Measurements from ENCODE around the gene MFGE8. TPM values are rescaled to one million over a fixed set of nuclear protein-coding genes. Genes with fewer than 3 reads are reported as not detected.
"Not testable (repeated sequence)": the region's sequence is repeated elsewhere in the genome, so short reads cannot be mapped to it uniquely, and the experiment has no call there.

The MFGE8 gene, protein sequence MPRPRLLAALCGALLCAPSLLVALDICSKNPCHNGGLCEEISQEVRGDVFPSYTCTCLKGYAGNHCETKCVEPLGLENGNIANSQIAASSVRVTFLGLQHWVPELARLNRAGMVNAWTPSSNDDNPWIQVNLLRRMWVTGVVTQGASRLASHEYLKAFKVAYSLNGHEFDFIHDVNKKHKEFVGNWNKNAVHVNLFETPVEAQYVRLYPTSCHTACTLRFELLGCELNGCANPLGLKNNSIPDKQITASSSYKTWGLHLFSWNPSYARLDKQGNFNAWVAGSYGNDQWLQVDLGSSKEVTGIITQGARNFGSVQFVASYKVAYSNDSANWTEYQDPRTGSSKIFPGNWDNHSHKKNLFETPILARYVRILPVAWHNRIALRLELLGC
- total RNA-seq = 14.4 TPM

DNA sequence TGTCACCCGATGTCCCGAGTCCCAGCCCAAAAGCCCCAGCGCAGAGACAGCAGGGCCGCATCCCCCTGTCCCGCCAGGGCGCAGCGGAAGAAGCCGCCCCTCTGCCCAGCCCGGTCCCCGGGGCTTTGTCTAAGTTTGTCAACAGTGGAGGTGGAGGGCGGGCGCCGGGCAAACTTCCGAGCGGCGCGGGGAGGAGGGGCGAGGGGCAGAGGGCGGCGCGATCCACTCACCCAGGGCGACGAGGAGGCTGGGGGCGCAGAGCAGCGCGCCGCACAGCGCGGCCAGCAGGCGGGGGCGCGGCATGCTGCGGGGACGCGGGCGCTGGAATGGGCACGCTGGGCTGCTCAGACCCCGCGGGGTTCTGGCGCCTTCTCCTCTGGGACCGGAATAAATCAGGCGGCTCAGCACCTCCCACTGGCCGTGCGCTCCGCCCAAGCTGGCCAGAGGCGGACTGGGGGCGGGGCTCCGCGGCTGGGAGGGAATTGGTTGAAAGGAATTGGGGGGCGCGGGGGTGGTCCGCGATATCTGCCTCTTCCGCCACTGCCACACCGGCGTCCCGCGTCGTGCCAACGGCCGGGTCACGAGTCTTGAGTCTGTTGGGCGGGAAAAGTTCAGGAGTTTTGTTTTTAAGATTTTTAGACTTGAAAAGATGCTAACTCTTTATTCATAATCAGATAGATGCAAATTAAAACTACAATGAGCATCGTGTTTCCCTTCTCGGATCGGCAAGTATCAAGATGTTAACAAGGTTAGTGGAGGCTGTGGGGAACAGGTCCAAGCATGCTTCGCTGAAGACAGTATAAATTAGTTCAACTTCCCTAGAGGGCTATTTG lies at the start of gene MFGE8:
TSS of gene MFGE8 (minus strand) at position 363 of the 833 bp plus-strand sequence. CDS start at position 303, 60 bp downstream.
- H3K4me3 ChIP-seq (ENCODE audit: low read length) = peak within 1 kb of the TSS; percentile 52
- peaks cover 9% of the 10 kb centered on the region for H3K4me1 ChIP-seq (ENCODE audit: insufficient read depth, low read length)
- no peaks in the 10 kb centered on the region for H3K9me3 ChIP-seq (ENCODE audit: low read depth, low read length)
- H3K27me3 ChIP-seq (ENCODE audit: insufficient read depth, low read length) = no peaks in the 10 kb centered on the region

DNA sequence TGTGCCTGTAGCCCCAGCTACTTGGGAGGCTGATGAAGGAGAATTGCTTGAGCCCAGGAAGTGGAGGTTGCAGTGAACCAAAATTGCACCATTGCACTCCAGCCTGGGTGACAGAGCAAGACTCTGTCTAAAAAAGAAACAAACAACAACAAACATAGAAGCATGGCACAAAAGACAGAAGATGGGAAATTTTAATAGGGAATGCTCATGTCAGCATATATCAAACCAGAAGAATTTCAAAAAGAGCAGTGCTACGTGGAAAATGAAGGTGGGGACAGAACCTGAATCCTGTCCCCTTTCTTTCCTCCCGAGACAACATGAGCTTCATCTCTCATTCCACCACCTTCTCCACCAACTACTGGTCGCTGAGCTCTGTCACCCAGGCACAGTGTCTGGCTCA lies 46.3 kb upstream of the MFGE8 start:
- Histone ChIP-seq H3K4me1 (ENCODE audit: insufficient read depth, low read length) (no peaks in the 10 kb centered on the region), H3K4me3 (ENCODE audit: low read length) (no peak overlapping the region), H3K27me3 (ENCODE audit: insufficient read depth, low read length) (no peaks in the 10 kb centered on the region), H3K9me3 (ENCODE audit: low read depth, low read length) (no peaks in the 10 kb centered on the region)

DNA sequence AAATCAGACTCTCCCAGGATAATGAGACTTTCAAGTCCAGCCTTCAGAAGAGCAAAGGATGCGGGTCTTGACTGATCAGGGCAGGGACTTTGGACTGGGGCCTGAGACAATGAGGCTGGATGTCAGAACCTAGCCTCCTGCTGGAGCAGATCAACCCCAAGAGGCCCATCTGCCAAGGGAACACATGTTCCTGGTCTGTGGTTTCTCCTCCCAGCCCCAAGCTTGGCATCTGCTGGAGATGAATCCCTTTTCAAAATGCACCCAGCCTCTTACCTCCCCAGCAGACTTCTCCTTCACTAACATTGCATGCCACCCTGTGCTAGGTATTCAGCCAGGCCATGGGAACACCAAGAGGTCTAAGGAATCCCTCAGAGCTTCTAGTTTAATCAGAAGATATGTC lies 43.7 kb upstream of the MFGE8 start:
- Histone ChIP-seq H3K27me3 (ENCODE audit: insufficient read depth, low read length) (no peaks in the 10 kb centered on the region), H3K9me3 (ENCODE audit: low read depth, low read length) (no peaks in the 10 kb centered on the region), H3K4me1 (ENCODE audit: insufficient read depth, low read length) (no peaks in the 10 kb centered on the region), H3K4me3 (ENCODE audit: low read length) (no peak overlapping the region)

DNA sequence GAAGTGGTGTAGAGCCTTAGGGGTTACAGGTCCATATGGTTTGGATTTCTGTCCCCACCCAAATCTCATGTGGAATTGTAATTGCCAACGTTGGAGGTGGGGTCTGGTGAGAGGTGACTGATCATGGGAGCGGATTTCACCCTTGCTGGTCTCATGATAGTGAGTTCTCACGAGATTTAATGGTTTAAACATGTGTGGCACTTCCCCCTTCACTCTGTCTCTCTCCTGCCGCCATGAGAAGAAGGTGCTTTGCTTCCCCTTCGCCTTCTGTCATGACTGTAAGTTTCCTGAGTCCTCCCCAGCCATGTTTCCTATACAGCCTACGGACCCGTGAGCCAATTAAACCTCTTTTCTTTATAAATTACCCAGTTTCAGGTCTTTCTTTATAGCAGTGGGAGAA lies 43.1 kb upstream of the MFGE8 start:
- H3K4me3 ChIP-seq (ENCODE audit: low read length) = no peak overlapping the region
- no peaks in the 10 kb centered on the region for H3K4me1 ChIP-seq (ENCODE audit: insufficient read depth, low read length)
- H3K9me3 ChIP-seq (ENCODE audit: low read depth, low read length) = no peaks in the 10 kb centered on the region
- H3K27me3 ChIP-seq (ENCODE audit: insufficient read depth, low read length) = no peaks in the 10 kb centered on the region

DNA sequence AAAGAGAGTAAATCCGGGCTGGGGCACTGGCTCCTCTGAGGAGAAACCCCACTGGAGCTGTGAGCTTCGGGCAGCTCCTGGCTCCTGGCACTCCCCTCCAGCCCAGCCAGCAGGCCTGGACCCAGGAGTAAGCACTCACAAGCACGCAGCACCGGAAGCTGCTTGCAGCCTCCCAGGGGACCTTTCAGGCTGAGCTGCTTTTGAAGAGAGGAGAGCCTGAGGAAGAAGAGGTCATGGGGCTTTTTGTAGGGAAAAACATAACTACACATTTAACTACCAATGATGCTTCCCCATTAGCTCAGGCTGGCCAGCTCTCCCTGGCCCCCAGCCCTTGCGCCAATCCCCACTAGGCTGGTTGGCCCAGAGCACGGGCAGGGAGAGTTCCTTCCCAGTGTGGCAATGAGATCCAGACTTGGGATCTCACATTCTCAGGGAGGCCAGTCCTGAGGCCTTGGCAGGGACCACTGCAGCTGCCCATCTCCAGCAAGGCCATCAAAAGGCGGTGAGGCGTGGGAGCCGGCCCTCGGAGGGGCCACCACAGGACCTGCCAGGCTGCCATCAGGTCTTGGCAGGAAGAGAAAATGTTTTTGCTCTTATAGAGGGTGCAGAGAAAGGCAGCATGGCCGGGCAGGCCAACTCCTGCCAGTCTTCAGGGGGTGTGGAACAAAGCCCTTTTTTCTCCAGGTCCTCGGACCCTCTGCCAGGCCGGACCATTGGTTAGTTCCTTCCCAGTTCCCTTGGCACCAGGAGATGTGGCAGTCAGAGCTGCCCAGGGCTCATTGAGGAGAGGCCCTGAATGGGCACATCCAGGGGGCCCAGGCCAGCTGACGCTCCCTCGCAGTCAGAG lies 41.5 kb upstream of the MFGE8 start:
- Histone ChIP-seq H3K9me3 (ENCODE audit: low read depth, low read length) (no peaks in the 10 kb centered on the region), H3K4me3 (ENCODE audit: low read length) (no peak overlapping the region), H3K27me3 (ENCODE audit: insufficient read depth, low read length) (no peaks in the 10 kb centered on the region), H3K4me1 (ENCODE audit: insufficient read depth, low read length) (no peaks in the 10 kb centered on the region)

DNA sequence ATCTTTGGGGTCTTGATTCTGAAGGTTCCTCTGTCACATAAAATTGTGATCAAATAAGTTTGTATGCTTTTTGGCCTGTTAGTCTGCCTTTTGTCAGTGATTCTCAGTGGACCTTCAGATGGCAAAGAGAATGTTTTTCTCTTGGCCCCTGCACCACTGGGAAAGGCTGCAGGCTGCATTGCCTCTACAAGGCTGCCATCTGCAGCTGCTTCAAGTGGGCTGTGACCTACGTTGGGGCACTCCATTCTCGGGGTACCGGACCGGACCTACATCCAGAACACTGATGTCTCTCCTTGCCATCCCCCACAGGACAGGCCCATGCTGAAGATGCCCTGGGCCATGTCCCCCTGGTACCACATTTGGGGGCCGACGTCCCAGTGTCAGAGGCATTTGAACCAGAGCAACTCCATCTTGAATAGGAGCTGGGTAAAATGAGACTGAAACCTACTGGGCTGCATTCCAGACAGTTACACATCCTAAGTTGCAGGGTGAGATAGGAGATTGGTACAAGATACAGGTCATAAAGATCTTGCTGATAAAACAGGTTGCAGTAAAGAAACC lies 37.5 kb upstream of the MFGE8 start:
- Histone ChIP-seq H3K27me3 (ENCODE audit: insufficient read depth, low read length) (no peaks in the 10 kb centered on the region), H3K4me3 (ENCODE audit: low read length) (no peak overlapping the region), H3K9me3 (ENCODE audit: low read depth, low read length) (no peaks in the 10 kb centered on the region), H3K4me1 (ENCODE audit: insufficient read depth, low read length) (no peaks in the 10 kb centered on the region)

DNA sequence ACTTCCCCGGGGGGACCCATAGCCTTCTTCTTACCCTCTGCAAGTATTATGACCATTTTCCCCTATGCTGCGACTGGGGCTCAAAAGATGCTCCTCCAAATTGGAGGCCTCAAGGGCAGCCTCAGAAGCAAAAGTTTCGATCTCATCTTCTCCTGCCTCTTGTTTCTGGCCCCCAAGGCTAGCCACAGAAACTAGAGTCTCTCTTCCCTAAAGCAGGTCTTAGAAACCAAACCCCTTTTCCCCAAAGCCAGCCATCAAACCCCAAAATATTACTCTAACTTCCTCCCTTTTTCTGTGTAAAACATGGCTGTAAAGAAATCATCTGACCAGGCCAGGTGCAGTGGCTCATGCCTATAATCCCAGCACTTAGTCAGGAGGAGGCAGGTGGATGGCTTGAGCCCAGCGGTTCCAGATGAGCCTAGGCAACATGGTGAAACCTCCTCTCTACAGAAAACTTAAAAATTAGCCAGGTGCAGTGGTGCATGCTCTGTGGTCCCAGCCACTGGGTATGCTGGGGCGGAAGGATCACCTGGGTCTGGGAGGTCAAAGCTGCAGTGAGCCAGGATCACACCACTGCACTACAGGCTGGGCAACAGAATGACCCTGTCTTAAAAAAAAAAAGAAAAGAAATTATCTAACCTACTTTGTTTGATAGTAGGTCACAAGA lies 36.7 kb upstream of the MFGE8 start:
- no peak overlapping the region for H3K4me3 ChIP-seq (ENCODE audit: low read length)
- no peaks in the 10 kb centered on the region for H3K27me3 ChIP-seq (ENCODE audit: insufficient read depth, low read length)
- H3K4me1 ChIP-seq (ENCODE audit: insufficient read depth, low read length) = no peaks in the 10 kb centered on the region
- no peaks in the 10 kb centered on the region for H3K9me3 ChIP-seq (ENCODE audit: low read depth, low read length)

DNA sequence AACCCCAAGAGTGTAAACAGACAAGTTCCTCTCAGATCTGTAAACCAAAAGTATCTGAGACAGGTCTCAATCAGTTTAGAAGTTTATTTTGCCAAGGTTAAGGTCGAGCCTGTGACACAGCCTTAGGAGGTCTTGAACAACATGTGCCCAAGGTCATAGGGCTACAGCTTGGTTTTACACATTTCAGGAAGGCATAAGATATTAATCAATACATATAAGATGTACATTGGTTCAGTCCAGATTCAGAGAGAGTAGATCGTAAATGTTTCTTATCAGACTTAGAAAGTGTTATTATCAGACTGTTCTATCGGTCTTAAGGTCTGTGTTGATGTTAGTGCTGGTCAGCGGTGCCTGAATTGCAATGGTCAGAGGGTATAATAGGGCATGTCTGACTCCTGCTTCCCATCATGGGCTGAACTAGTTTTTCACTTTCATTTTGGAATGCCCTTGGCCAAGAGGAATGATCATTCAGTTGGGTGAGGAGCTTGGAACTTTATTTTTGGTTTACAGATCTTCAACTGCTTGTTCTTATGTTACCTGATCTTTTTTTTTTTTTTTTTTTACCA lies 27.0 kb upstream of the MFGE8 start:
- Histone ChIP-seq H3K4me1 (ENCODE audit: insufficient read depth, low read length) (no peaks in the 10 kb centered on the region), H3K27me3 (ENCODE audit: insufficient read depth, low read length) (no peaks in the 10 kb centered on the region), H3K4me3 (ENCODE audit: low read length) (no peak overlapping the region), H3K9me3 (ENCODE audit: low read depth, low read length) (no peaks in the 10 kb centered on the region)

DNA sequence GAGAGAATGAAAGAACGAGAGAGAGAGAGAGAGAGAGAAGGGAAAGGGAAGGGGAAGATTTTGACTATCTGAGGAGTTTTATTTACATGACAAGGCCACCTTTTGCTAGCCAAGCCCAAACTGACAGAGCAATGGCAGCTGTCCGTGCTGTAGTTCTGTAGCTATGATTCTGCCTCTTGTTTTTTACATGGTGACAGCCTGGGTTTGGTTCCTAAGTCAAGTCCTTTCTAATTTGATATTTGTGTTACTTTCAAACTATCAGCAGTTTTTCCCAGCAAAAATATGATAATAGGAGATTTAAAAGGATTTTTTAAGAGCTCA lies 26.3 kb upstream of the MFGE8 start:
- H3K27me3 ChIP-seq (ENCODE audit: insufficient read depth, low read length) = no peaks in the 10 kb centered on the region
- no peaks in the 10 kb centered on the region for H3K9me3 ChIP-seq (ENCODE audit: low read depth, low read length)
- H3K4me3 ChIP-seq (ENCODE audit: low read length) = no peak overlapping the region
- H3K4me1 ChIP-seq (ENCODE audit: insufficient read depth, low read length) = no peaks in the 10 kb centered on the region

DNA sequence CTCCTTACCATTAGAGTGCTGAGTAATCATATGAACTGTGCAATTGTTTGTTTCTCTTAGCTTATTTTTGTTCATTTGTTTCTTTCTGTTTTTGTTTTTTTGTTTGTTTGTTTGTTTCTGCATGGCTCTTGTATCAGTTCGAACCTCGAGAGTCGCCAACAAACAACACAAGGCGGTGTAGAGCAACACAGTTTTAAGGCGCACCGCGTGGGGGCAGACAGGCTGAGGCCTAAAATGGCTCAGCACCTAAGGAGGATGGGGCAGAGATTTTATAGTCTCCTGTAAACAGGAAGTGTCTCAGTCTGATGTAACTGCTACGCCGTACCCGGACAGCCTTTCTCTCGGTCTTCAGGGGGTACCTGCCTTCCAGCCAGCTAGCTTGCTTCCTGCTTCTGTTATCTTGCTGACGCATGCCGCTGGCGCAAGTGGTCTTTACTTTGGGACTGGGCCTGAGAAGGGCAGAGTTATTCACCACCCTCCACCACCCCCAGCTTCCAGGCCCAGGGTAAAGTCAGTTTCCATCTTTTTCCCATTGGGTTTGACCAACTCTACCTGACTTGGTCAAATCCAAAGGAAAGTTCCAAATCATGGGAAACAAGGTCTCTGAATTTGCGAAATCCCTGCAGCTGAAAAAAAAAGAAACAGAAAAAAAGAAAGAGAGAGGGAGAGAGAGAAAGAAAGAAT lies 25.8 kb upstream of the MFGE8 start:
- no peaks in the 10 kb centered on the region for H3K4me1 ChIP-seq (ENCODE audit: insufficient read depth, low read length)
- no peaks in the 10 kb centered on the region for H3K27me3 ChIP-seq (ENCODE audit: insufficient read depth, low read length)
- no peak overlapping the region for H3K4me3 ChIP-seq (ENCODE audit: low read length)
- H3K9me3 ChIP-seq (ENCODE audit: low read depth, low read length) = no peaks in the 10 kb centered on the region

DNA sequence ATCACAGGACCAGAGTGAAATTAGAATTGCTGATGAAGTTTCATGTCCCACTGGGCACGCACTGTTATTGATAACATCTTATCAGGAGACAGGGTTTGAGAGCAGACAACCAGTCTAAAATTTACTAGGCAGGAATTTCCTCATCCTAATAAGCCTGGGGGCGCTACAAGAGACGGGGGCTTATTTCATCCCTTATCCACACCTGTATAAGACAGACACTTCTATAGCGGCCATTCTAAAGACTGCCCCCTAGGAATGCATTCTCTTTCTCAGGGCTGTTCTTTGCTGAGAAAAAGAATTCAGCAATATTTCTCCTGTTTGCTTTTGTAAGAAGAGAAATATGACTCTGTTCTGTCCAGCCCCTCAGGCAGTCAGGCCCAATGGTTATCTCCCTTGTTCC lies 21.3 kb upstream of the MFGE8 start:
- not testable (repeated sequence) for H3K4me3 ChIP-seq (ENCODE audit: low read length)

DNA sequence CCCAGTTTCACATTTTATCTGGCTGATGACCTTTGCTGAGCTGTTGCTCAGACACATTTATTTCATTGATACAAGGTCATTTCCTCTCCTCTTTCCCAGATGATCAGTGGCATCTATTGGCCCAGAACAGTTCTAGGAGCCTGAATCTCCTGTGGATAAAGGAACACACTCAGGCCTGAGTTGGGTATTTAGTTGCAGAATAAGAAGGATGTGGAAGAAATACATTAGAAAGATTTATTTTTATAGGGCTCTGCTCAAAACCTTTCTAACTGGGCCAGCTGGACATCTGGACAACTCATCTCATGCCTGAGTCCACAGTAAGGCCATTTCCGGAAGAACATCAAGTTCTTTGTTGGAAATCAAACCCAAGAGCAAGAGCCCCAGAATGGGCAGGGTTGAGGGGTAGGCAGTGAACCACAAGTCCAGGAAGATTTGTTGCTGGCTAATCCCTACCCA lies 19.7 kb upstream of the MFGE8 start:
- Histone ChIP-seq H3K27me3 (ENCODE audit: insufficient read depth, low read length) (peaks cover 3% of the 10 kb centered on the region), H3K4me3 (ENCODE audit: low read length) (no peak overlapping the region), H3K4me1 (ENCODE audit: insufficient read depth, low read length) (no peaks in the 10 kb centered on the region), H3K9me3 (ENCODE audit: low read depth, low read length) (no peaks in the 10 kb centered on the region)

More for the DNA sequence above, 21.3 kb upstream of the MFGE8 start:
- not testable (repeated sequence) for H3K27me3 ChIP-seq (ENCODE audit: insufficient read depth, low read length); H3K9me3 ChIP-seq (ENCODE audit: low read depth, low read length); H3K4me1 ChIP-seq (ENCODE audit: insufficient read depth, low read length)

DNA sequence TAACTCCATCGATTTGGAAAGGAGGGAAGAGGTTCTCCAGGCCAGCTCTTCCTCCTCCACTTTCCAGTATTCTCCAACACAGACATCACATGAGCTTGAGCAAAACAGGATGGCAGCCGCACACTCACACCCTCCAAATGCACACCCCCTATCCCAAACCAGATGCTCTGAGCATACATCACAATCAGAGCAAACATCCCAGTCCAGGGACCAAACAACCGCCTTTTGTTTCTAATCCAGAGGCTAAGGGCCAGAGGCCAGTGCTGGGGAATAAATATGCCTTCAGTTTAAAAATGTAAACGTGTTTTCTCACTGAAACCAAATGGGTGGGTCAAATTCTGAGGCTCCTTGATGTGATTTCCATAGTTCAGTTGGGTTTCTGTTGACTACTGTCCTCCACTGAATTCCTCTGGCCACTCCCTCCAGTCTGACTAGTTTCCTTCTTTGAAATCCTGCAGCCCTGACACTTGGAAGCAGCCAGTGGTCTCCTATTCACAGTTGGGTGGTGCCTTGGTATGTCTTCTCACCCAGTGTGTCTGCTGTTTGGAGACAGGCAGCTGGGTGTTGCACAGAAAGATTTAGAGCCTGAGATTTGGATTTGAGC lies 19.2 kb upstream of the MFGE8 start:
- H3K27me3 ChIP-seq (ENCODE audit: insufficient read depth, low read length) = peaks cover 3% of the 10 kb centered on the region
- H3K9me3 ChIP-seq (ENCODE audit: low read depth, low read length) = no peaks in the 10 kb centered on the region
- H3K4me3 ChIP-seq (ENCODE audit: low read length) = no peak overlapping the region
- H3K4me1 ChIP-seq (ENCODE audit: insufficient read depth, low read length) = no peaks in the 10 kb centered on the region
